NCI-H510A (cell line): ENCODE measurements around the gene PLBD2.
"Not testable (repeated sequence)": the region's sequence is repeated elsewhere in the genome, so short reads cannot be mapped to it uniquely, and the experiment has no call there.

ENCODE experiments used
- DNase-seq: peaks from one replicate; lab custom pipeline; 2025; lab: John Stamatoyannopoulos, UW

PLBD2 gene

GRCh38 chr12:113334786-113335539 is 23.4 kb upstream of the PLBD2 start, which contains the start of gene SLC8B1:
Gene SLC8B1, minus strand, starts transcription at chr12:113335109. Its CDS starts 2,231 bp downstream, at chr12:113332878.
- DNase-seq, result peak; percentile 62

- no peak for DNase-seq
These were observed 18.8 kb upstream of the PLBD2 start for GRCh38 chr12:113339540-113339939.

- no peak for DNase-seq
These were observed 18.3 kb upstream of the PLBD2 start for GRCh38 chr12:113340061-113340460.

- DNase-seq, result no peak
These were observed 16.9 kb upstream of the PLBD2 start for GRCh38 chr12:113341535-113341934.

- no peak for DNase-seq
These were observed 13.1 kb upstream of the PLBD2 start for GRCh38 chr12:113345318-113345717.

GRCh38 chr12:113346353-113346752 is 12.0 kb upstream of the PLBD2 start:
- no peak for DNase-seq

- DNase-seq, result no peak
These were observed 11.3 kb upstream of the PLBD2 start for GRCh38 chr12:113347107-113347506.

GRCh38 chr12:113347892-113348291 is 10.5 kb upstream of the PLBD2 start:
- DNase-seq, result no peak

- DNase-seq, result no peak
These were observed 9.4 kb upstream of the PLBD2 start for GRCh38 chr12:113348849-113349536.

- DNase-seq, result no peak
These were observed 7.3 kb upstream of the PLBD2 start for GRCh38 chr12:113351089-113351488.

GRCh38 chr12:113354192-113354591 is 4.2 kb upstream of the PLBD2 start:
- not testable (repeated sequence) for DNase-seq

- no peak for DNase-seq
These were observed 949 bp downstream of the PLBD2 start for GRCh38 chr12:113359133-113359938.

GRCh38 chr12:113359939-113360748 is 1.8 kb downstream of the PLBD2 start:
- no peak for DNase-seq

GRCh38 chr12:113361574-113362370 is 3.4 kb downstream of the PLBD2 start:
- no peak for DNase-seq

- DNase-seq, result no peak
These were observed 6.3 kb downstream of the PLBD2 start for GRCh38 chr12:113364698-113365097.

GRCh38 chr12:113365639-113366395 is 7.4 kb downstream of the PLBD2 start:
- DNase-seq, result no peak

GRCh38 chr12:113366827-113367226 is 8.4 kb downstream of the PLBD2 start:
- DNase-seq, result no peak

GRCh38 chr12:113368331-113368730 is 9.9 kb downstream of the PLBD2 start:
- DNase-seq, result no peak

GRCh38 chr12:113369391-113369985 is 11.1 kb downstream of the PLBD2 start:
- DNase-seq, result no peak
